BLaER1 treated with 17β-estradiol and CSF1 and Interleukin-3, amounts not matched to agents 10 nM and 100 nM (cell line): ENCODE measurements around the gene YPEL4.
"Not testable (repeated sequence)": the region's sequence is repeated elsewhere in the genome, so short reads cannot be mapped to it uniquely, and the experiment has no call there.

Experiments
- H3K27ac ChIP-seq, 11 experiments: shearing (Covaris generic); formaldehyde crosslinking; 2 replicates each; pipeline ENCODE4 v1.8.1; 2022
- H3K27me3 ChIP-seq, 11 experiments: shearing (Covaris generic); formaldehyde crosslinking; 2 replicates each; pipeline ENCODE4 v1.8.1; 2022
- H3K36me3 ChIP-seq, 11 experiments: shearing (Covaris generic); formaldehyde crosslinking; 2 replicates each; pipeline ENCODE4 v1.8.1; 2022
- H3K4me1 ChIP-seq, 10 experiments: shearing (Covaris generic); formaldehyde crosslinking; 2 replicates each; pipeline ENCODE4 v1.8.1; 2022
- H3K4me2 ChIP-seq, 11 experiments: shearing (Covaris generic); formaldehyde crosslinking; 2 replicates each; pipeline ENCODE4 v1.8.1; 2022
- H3K4me3 ChIP-seq, 10 experiments: shearing (Covaris generic); formaldehyde crosslinking; 2 replicates each; pipeline ENCODE4 v1.8.1; 2022
- H3K9ac ChIP-seq, 11 experiments: shearing (Covaris generic); formaldehyde crosslinking; 2 replicates each; pipeline ENCODE4 v1.8.1; 2022
- H3K9me3 ChIP-seq, 11 experiments: shearing (Covaris generic); formaldehyde crosslinking; replicated peaks in 1 of 11; 2 replicates each; pipeline ENCODE4 v1.8.1; 2022
- H4K20me1 ChIP-seq, 11 experiments: shearing (Covaris generic); formaldehyde crosslinking; 2 replicates each; pipeline ENCODE4 v1.8.1; 2022
- Cebpa-rat ChIP-seq, 11 experiments: shearing (Covaris generic); IDR thresholded peaks; 2 replicates each; pipeline ENCODE4 v1.8.1; 2022

The YPEL4 gene, protein sequence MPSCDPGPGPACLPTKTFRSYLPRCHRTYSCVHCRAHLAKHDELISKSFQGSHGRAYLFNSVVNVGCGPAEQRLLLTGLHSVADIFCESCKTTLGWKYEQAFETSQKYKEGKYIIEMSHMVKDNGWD

DNA sequence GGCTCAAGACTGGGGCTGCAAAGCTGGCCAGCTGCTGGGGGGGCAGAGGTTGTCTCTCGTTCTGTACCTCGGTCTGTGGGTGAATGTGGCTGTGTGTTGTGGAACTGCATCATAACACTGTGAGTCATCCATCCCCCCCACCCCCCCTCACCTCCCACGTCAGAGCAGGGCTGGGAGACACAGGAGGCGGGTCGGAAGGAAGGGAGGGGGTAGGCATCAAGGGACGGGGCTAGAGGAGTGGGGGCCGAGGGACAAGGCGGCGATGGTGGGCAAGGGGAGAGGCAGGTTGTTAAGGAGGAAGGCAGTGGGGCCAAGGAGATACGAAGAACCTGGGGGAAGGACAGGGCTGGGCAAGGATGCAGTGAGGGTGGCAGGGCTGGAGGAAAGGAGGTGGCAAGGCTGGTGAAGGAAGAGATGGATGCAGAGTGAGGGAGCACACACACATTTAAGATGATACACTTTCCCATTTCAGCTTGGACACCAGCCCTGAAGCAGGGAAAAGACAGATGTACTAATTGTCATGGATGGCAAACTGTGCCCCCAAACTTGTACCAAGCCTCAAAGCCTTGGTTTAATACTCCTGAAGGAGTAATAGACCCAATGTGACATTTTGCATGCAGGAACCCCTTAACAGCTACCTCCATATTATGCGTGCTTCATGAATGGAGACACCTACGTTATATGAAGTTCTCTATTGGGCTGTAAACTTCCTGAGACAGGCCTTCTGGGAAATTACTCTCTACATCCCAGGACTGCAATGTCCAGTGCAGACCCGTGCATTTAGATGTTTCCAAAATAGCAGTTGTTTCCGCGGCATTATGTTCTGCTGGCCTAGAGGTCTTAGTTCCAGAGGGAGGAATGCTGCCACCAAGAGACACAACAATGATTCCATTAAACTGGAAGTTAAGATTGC is at the start of gene YPEL4:
TSS of gene YPEL4 (minus strand) at position 87 of the 913 bp plus-strand sequence. CDS start 2,805 bp downstream, outside the sequence.
- Histone ChIP-seq H3K9ac (peak within 1 kb of the TSS in 7 of 11 experiments; percentile 24 to 58 (median 40); a peak in 9 of 22 replicates), H3K9me3 (no peaks in the 10 kb centered on the region), H3K4me1 (peaks cover 50 to 72% (median 61%) of the 10 kb centered on the region in 10 experiments), H3K36me3 (no peaks in the 10 kb centered on the region), H4K20me1 (peaks cover 0 to 44% (median 40%) of the 10 kb centered on the region in 11 experiments; a peak in 18 of 22 replicates), H3K4me3 (peak within 1 kb of the TSS; percentile 14 to 67 (median 53); a peak in 16 of 20 replicates), H3K4me2 (peak within 1 kb of the TSS; percentile 65 to 99 (median 88)), H3K27me3 (peaks cover 44 to 68% (median 64%) of the 10 kb centered on the region in 11 experiments), H3K27ac (no peak within 1 kb of the TSS)
- no peak for TF ChIP-seq Cebpa-rat (IDR thresholded peaks at IDR 0.05)

DNA sequence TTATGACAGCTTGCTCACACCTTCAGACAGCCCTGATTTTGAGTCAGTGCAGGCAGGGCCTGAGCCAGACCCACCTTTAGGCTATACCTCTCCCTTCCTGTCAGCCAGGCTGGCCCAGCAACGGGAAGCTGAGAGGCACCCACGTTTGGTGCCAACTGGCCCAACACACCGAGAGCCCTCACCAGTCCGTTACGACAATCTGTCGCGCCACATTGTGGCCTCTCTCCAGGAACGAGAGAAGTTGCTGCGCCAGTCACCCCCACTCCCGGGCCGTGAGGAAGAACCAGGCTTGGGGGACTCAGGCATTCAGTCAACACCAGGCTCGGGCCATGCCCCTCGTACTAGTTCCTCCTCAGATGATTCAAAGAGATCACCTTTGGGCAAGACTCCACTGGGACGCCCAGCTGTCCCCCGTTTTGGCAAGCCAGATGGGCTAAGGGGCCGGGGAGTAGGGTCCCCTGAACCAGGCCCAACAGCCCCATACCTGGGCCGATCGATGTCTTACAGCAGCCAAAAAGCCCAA is 49.2 kb upstream of the YPEL4 start:
- Histone ChIP-seq H3K36me3 (peaks cover 95 to 100% (median 99%) of the 10 kb centered on the region in 11 experiments), H3K27ac (no peak overlapping the region)

GRCh38 chr11:57690474-57690873 is 40.8 kb upstream of the YPEL4 start:
- not testable (repeated sequence) for H3K9me3 ChIP-seq, H3K4me3 ChIP-seq, H3K27me3 ChIP-seq, H3K4me1 ChIP-seq, H3K4me2 ChIP-seq, H3K27ac ChIP-seq, H3K9ac ChIP-seq
- Histone ChIP-seq H3K36me3 (peaks cover 98 to 100% (median 100%) of the 10 kb centered on the region in 11 experiments), H4K20me1 (peaks cover 32 to 84% (median 61%) of the 10 kb centered on the region in 11 experiments; a peak in 20 of 22 replicates)

More for the DNA sequence above, 49.2 kb upstream of the YPEL4 start:
- H3K4me3 ChIP-seq, result no peak overlapping the region
- H3K9ac ChIP-seq, result no peak overlapping the region; a peak in 1 of 22 replicates
- H3K4me2 ChIP-seq, result no peak overlapping the region
- H3K27me3 ChIP-seq, result no peaks in the 10 kb centered on the region
- peaks cover 0 to 68% (median 37%) of the 10 kb centered on the region in 11 experiments; a peak in 18 of 22 replicates for H4K20me1 ChIP-seq
- H3K9me3 ChIP-seq, result no peaks in the 10 kb centered on the region
- H3K4me1 ChIP-seq, result no peaks in the 10 kb centered on the region
- no peak for TF ChIP-seq Cebpa-rat (IDR thresholded peaks at IDR 0.05)

GRCh38 chr11:57681168-57681567 is 31.5 kb upstream of the YPEL4 start:
- Histone ChIP-seq H3K4me3 (no peak overlapping the region), H3K36me3 (peaks cover 93 to 100% (median 98%) of the 10 kb centered on the region in 11 experiments), H3K9ac (no peak overlapping the region), H3K4me2 (no peak overlapping the region), H3K4me1 (peaks cover 0 to 27% (median 15%) of the 10 kb centered on the region in 10 experiments; a peak in 13 of 20 replicates), H3K27me3 (no peaks in the 10 kb centered on the region), H3K27ac (no peak overlapping the region), H4K20me1 (peaks cover 75 to 100% (median 99%) of the 10 kb centered on the region in 11 experiments), H3K9me3 (no peaks in the 10 kb centered on the region)
- TF ChIP-seq Cebpa-rat (IDR thresholded peaks at IDR 0.05), result no peak

DNA sequence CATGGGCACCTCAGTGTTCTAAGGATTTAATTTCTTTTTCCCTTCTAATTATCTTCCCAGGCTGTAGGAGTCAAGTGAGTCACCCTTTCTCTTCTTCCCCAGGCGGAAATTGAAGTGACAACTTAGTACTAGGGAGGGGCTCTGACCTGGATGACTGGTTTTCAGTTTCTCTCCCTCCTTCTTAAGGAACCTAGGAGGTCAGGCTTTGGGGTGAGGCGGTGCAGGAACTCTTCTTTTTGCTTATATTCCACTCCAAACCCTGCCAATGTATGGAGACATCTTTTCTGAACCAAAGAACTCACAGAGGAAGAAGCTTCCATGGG is 30.8 kb upstream of the YPEL4 start:
- Histone ChIP-seq H3K4me1 (peaks cover 0 to 30% (median 16%) of the 10 kb centered on the region in 10 experiments; a peak in 14 of 20 replicates), H3K27ac (peak overlapping the region in 1 of 11 experiments; percentile 11; a peak in 1 of 22 replicates), H3K9me3 (no peaks in the 10 kb centered on the region), H3K9ac (peak overlapping the region in 4 of 11 experiments; percentile 8 to 31 (median 22); a peak in 4 of 22 replicates), H3K36me3 (peaks cover 93 to 100% (median 98%) of the 10 kb centered on the region in 11 experiments), H4K20me1 (peaks cover 77 to 100% (median 99%) of the 10 kb centered on the region in 11 experiments), H3K27me3 (no peaks in the 10 kb centered on the region), H3K4me2 (peak overlapping the region in 7 of 11 experiments; percentile 16 to 57 (median 31); a peak in 12 of 22 replicates), H3K4me3 (no peak overlapping the region)
- no peak for TF ChIP-seq Cebpa-rat (IDR thresholded peaks at IDR 0.05)

DNA sequence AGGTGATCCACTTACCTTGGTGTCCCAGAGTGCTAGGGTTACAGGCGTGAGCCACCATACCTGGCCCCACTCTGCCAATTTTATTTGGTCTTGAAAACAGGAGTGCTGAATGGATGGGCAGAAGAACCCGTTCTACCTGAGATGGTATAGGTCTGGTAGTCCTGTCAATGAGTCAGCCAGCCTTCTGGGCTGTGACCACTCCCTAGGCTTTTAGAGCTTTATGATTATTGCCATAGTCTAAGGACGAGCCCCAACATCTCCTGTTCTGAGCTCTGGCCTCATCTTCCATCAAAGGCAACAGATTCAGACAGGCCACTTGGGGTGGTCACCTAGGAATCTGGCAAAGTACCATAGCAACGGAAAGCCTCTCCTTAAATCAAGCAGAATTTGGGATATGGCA is 29.7 kb upstream of the YPEL4 start:
- no peak overlapping the region for H3K9ac ChIP-seq
- peak overlapping the region in 4 of 11 experiments; percentile 16 to 57 (median 42); a peak in 6 of 22 replicates for H3K4me2 ChIP-seq
- H3K9me3 ChIP-seq, result no peaks in the 10 kb centered on the region
- H3K36me3 ChIP-seq, result peaks cover 93 to 100% (median 98%) of the 10 kb centered on the region in 11 experiments
- peaks cover 81 to 100% (median 99%) of the 10 kb centered on the region in 11 experiments for H4K20me1 ChIP-seq
- no peak overlapping the region for H3K27ac ChIP-seq
- no peak overlapping the region for H3K4me3 ChIP-seq
- TF ChIP-seq Cebpa-rat (IDR thresholded peaks at IDR 0.05), result no peak
- H3K4me1 ChIP-seq, result peaks cover 0 to 41% (median 19%) of the 10 kb centered on the region in 10 experiments; a peak in 15 of 20 replicates
- no peaks in the 10 kb centered on the region for H3K27me3 ChIP-seq

DNA sequence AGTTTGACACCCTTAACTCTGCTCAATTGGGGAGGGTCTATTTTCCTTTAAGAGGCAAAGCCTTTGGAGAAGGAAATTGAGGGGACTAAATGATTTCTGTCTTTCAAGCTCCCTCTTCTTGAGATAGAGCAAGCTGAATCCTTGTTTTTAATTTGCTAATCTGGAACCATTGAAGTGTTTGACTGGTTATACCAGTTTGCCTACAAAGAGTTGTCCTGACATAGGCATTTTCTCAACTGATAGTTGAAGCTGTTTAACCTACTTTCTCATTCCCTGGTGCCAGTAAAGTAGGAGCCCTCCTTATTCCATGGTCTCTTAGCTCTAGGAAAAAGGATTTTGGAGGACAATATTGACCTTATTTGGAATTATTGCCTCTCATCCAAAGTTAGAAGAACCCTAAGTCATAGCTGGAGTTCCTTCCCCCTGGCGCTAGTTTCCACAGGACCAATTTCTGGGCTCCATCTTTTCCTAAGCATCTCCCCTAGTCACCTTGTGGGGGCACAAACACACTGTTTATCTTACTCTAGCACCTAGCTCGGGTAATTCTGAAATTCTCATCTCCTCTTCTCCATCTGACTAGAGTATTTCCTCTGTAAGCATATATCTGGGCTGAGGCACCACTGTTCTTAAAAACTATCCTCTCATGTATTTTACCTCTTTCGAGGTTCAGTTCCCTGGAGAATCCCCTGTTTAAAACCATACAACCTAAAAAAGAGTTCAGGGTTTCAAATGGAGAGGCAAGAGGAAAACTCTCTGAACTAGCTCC is 25.6 kb upstream of the YPEL4 start:
- Histone ChIP-seq H3K36me3 (peaks cover 78 to 99% (median 92%) of the 10 kb centered on the region in 11 experiments), H3K9me3 (no peaks in the 10 kb centered on the region), H3K4me2 (peak overlapping the region in 3 of 11 experiments; percentile 2 to 66 (median 3); a peak in 4 of 22 replicates), H3K4me3 (no peak overlapping the region), H3K4me1 (peaks cover 0 to 67% (median 28%) of the 10 kb centered on the region in 10 experiments; a peak in 16 of 20 replicates), H3K27me3 (no peaks in the 10 kb centered on the region), H4K20me1 (peaks cover 95 to 100% (median 100%) of the 10 kb centered on the region in 11 experiments), H3K27ac (no peak overlapping the region), H3K9ac (peak overlapping the region in 1 of 11 experiments; percentile 4; a peak in 2 of 22 replicates)
- TF ChIP-seq Cebpa-rat (IDR thresholded peaks at IDR 0.05), result no peak

DNA sequence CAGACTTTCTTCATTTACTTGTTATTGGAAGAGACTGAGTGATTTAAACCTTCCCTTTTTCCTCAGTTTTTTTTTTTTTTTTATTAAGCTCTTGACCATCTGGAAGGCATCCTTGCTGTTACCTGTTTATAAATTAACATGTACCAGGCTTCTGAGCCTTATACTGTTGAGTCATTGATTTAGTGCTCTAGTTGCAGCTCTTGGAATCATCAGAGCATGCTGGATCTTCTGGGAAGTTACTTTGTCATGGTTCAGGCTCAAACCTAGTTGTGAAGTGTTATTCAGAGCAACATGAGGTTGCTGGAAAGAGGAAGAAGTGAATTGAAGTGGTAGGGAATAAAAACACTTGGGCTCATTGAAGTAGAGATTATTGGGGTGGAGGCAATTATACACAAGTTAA is 24.5 kb upstream of the YPEL4 start:
- Histone ChIP-seq H3K9ac (no peak overlapping the region; a peak in 1 of 22 replicates), H3K27ac (no peak overlapping the region), H4K20me1 (peaks cover 93 to 100% (median 100%) of the 10 kb centered on the region in 11 experiments), H3K4me3 (no peak overlapping the region), H3K36me3 (peaks cover 67 to 88% (median 81%) of the 10 kb centered on the region in 11 experiments), H3K27me3 (no peaks in the 10 kb centered on the region), H3K4me2 (peak overlapping the region in 5 of 11 experiments; percentile 3 to 66 (median 21); a peak in 5 of 22 replicates), H3K4me1 (peaks cover 7 to 67% (median 27%) of the 10 kb centered on the region in 10 experiments), H3K9me3 (no peaks in the 10 kb centered on the region)
- TF ChIP-seq Cebpa-rat (IDR thresholded peaks at IDR 0.05), result no peak
